Neural progenitor cell (in vitro differentiated cells): ENCODE data around the gene C1QTNF3. TPM values are rescaled to one million over a fixed set of nuclear protein-coding genes. Genes with fewer than 3 reads are reported as not detected.

Experiments
- DNase-seq: peaks from one replicate; pipeline ENCODE4 v3.0.0-alpha.2; 2016; ENCODE audit warnings: low spot score
- H2AFZ ChIP-seq: fragments of 200-600 bp; sonication (generic); replicated peaks from 2 replicates; pipeline ENCODE4 v1.6.1; 2016; ENCODE audit warnings: antibody characterized with exemption
- H3F3A ChIP-seq: fragments of 200-600 bp; sonication (generic); 2 replicates; pipeline ENCODE4 v1.6.1; 2016; ENCODE audit warnings: antibody characterized with exemption, low read depth
- H3K27ac ChIP-seq: fragments of 200-600 bp; sonication (generic); 2 replicates; pipeline ENCODE4 v1.5.1; 2016; ENCODE audit warnings: mild to moderate bottlenecking
- H3K27me3 ChIP-seq: fragments of 200-600 bp; sonication (generic); 2 replicates; pipeline ENCODE4 v1.6.1; 2016; ENCODE audit warnings: mild to moderate bottlenecking, moderate library complexity
- H3K36me3 ChIP-seq: fragments of 200-600 bp; sonication (generic); 2 replicates; pipeline ENCODE4 v1.5.1; 2016
- H3K4me1 ChIP-seq: fragments of 200-600 bp; sonication (generic); 2 replicates; pipeline ENCODE4 v1.6.1; 2016; ENCODE audit warnings: mixed run types
- H3K4me2 ChIP-seq: fragments of 200-600 bp; sonication (generic); 2 replicates; pipeline ENCODE4 v1.6.1; 2016
- H3K4me3 ChIP-seq: fragments of 200-600 bp; sonication (generic); 2 replicates; pipeline ENCODE4 v1.5.1; 2016
- H3K79me2 ChIP-seq: fragments of 200-600 bp; sonication (generic); 2 replicates; pipeline ENCODE4 v1.6.1; 2016; ENCODE audit warnings: low read depth
- H3K9ac ChIP-seq: fragments of 200-600 bp; sonication (generic); 2 replicates; pipeline ENCODE4 v1.6.1; 2016
- H3K9me3 ChIP-seq: fragments of 200-600 bp; sonication (generic); 2 replicates; pipeline ENCODE4 v1.5.1; 2016; ENCODE audit warnings: low read depth
- H4K20me1 ChIP-seq: fragments of 200-600 bp; sonication (generic); 2 replicates; pipeline ENCODE4 v1.6.1; 2016; ENCODE audit warnings: low read depth
- H3K27ac Mint-ChIP-seq: 3 replicates; pipeline ENCODE4 v1.8.0; 2021; ENCODE audit warnings: mixed read lengths
- H3K27me3 Mint-ChIP-seq: 2 replicates; pipeline ENCODE4 v1.8.0; 2022; ENCODE audit warnings: low read depth, mild to moderate bottlenecking, inconsistent platforms, moderate library complexity, mixed read lengths; ENCODE audit not compliant: insufficient read depth
- H3K36me3 Mint-ChIP-seq: 3 replicates; pipeline ENCODE4 v1.8.0; 2021; ENCODE audit warnings: mixed read lengths
- H3K4me1 Mint-ChIP-seq: 3 replicates; pipeline ENCODE4 v1.8.0; 2021; ENCODE audit warnings: mixed read lengths
- H3K4me3 Mint-ChIP-seq: 3 replicates; pipeline ENCODE4 v1.8.0; 2021; ENCODE audit warnings: mild to moderate bottlenecking, moderate library complexity, mixed read lengths
- H3K9me3 Mint-ChIP-seq: 3 replicates; pipeline ENCODE4 v1.8.0; 2020; ENCODE audit warnings: mixed read lengths
- CTCF ChIP-seq: fragments of 200-600 bp; sonication (generic); IDR thresholded peaks from 2 replicates; pipeline ENCODE4 v1.5.1; 2017; ENCODE audit warnings: antibody characterized with exemption, mild to moderate bottlenecking
- EZH2 ChIP-seq: fragments of 200-600 bp; sonication (generic); IDR thresholded peaks from 2 replicates; pipeline ENCODE4 v1.6.1; 2017; ENCODE audit warnings: antibody characterized with exemption, mild to moderate bottlenecking, moderate library complexity
- EZH2phosphoT487 ChIP-seq: fragments of 200-600 bp; sonication (generic); IDR thresholded peaks from 2 replicates; pipeline ENCODE4 v1.6.1; 2017; ENCODE audit warnings: antibody characterized with exemption
- total RNA-seq: library from RNA; depleted of rRNA; stranded (reverse); fragments of >200 nt; gene quantifications from 2 replicates; pipeline ENCODE4 v1.2.3, GENCODE V29; 2015; ENCODE audit warnings: low replicate concordance

The C1QTNF3 gene
- total RNA-seq, 1 donor from 2014 or later, result 4.8 TPM

DNA sequence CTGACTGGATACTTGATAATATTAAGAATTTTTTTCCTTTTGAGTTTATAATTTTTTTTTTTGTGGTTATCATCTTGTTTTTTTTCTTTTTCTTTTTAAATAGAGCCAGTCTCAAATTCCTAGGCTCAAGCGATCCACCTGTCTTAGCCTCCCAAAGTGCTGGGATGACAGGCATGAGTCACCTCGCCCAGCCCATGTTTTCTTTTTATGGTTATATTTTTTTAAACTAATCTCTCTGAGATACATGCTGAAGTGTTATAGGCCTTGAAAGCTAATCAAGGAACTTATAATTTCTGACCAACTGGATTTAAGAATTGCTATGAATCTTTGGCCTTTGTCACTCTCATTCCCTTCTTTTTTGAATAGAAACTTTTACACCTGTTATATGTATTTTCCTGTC is 28.4 kb downstream of the C1QTNF3 start:
- Histone ChIP-seq H3K27ac (no peak overlapping the region), H3K9me3 (no peaks in the 10 kb centered on the region), H3K27me3 (no peaks in the 10 kb centered on the region), H3K4me1 (no peaks in the 10 kb centered on the region), H2AFZ (no peak overlapping the region), H3K4me3 (no peak overlapping the region), H3K79me2 (no peaks in the 10 kb centered on the region), H4K20me1 (no peaks in the 10 kb centered on the region), H3K36me3 (no peaks in the 10 kb centered on the region), H3K4me2 (no peak overlapping the region), H3K9ac (no peak overlapping the region), H3F3A (no peaks in the 10 kb centered on the region)
- H3K27me3 Mint-ChIP-seq, result peaks cover 2% of the 10 kb centered on the region
- no peak for TF ChIP-seq CTCF
- TF ChIP-seq EZH2phosphoT487, result no peak
- TF ChIP-seq EZH2, result no peak
- H3K27ac Mint-ChIP-seq, result no peak overlapping the region
- H3K9me3 Mint-ChIP-seq, result no peaks in the 10 kb centered on the region
- no peak overlapping the region for H3K4me3 Mint-ChIP-seq
- H3K36me3 Mint-ChIP-seq, result no peaks in the 10 kb centered on the region
- DNase-seq, result no peak
- peaks cover 5% of the 10 kb centered on the region for H3K4me1 Mint-ChIP-seq

DNA sequence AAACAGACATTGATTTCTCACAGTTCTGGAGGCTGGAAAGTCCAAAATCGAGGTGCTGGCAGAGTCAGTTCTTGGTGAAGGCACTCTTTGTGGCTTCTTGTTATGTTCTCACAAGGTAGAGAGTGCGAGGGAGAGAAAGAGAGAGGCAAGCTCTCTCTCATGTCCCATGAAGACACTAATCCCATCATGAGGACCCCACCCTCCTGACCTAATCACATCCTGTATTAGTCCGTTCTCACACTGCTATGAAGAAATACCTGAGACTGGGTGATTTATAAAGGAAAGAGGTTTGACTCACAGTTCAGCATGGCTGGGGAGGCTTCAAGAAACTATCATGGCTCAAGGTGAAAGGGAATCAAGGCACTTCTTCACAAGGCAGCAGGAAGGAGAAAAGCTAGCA is 29.5 kb downstream of the C1QTNF3 start:
- Histone ChIP-seq H3K27me3 (no peaks in the 10 kb centered on the region), H3K36me3 (no peaks in the 10 kb centered on the region), H3K79me2 (no peaks in the 10 kb centered on the region), H3K27ac (no peak overlapping the region), H2AFZ (no peak overlapping the region), H4K20me1 (no peaks in the 10 kb centered on the region), H3K9me3 (no peaks in the 10 kb centered on the region), H3K4me2 (no peak overlapping the region), H3K4me1 (peaks cover 8% of the 10 kb centered on the region), H3F3A (peaks cover 7% of the 10 kb centered on the region), H3K4me3 (no peak overlapping the region), H3K9ac (no peak overlapping the region)
- no peak for DNase-seq
- Mint-ChIP-seq H3K4me3 (no peak overlapping the region), H3K27me3 (peaks cover 2% of the 10 kb centered on the region), H3K27ac (no peak overlapping the region), H3K9me3 (no peaks in the 10 kb centered on the region), H3K36me3 (no peaks in the 10 kb centered on the region), H3K4me1 (peaks cover 15% of the 10 kb centered on the region)
- no peak for TF ChIP-seq EZH2
- TF ChIP-seq EZH2phosphoT487, result no peak
- TF ChIP-seq CTCF, result no peak

- H3K4me1 Mint-ChIP-seq, result peaks cover 15% of the 10 kb centered on the region
These were observed 30.2 kb downstream of the C1QTNF3 start for GRCh38 chr5:34012791-34013190.

More at GRCh38 chr5:34012791-34013190, 30.2 kb downstream of the C1QTNF3 start:
- Histone ChIP-seq H3K27me3 (no peaks in the 10 kb centered on the region), H3K4me3 (no peak overlapping the region), H3K9ac (no peak overlapping the region), H3K4me1 (peaks cover 9% of the 10 kb centered on the region), H3K4me2 (no peak overlapping the region), H3F3A (peaks cover 13% of the 10 kb centered on the region), H3K9me3 (no peaks in the 10 kb centered on the region), H3K36me3 (no peaks in the 10 kb centered on the region), H4K20me1 (no peaks in the 10 kb centered on the region), H3K79me2 (no peaks in the 10 kb centered on the region), H3K27ac (no peak overlapping the region), H2AFZ (no peak overlapping the region)
- no peak for DNase-seq
- Mint-ChIP-seq H3K4me3 (no peak overlapping the region), H3K27ac (no peak overlapping the region), H3K27me3 (peaks cover 2% of the 10 kb centered on the region), H3K9me3 (no peaks in the 10 kb centered on the region), H3K36me3 (no peaks in the 10 kb centered on the region)
- no peak for TF ChIP-seq EZH2
- TF ChIP-seq CTCF, result no peak
- TF ChIP-seq EZH2phosphoT487, result no peak
